DOHH2 (cell line): ENCODE measurements around the gene PGM2L1.

Source experiments
- EZH2phosphoT487 ChIP-seq: fragments of 200-600 bp; sonication (generic); IDR thresholded peaks from 2 replicates; pipeline ENCODE4 v1.6.1; 2017; ENCODE audit warnings: borderline replicate concordance, mild to moderate bottlenecking, antibody characterized with exemption, low read length, moderate library complexity, mixed read lengths
- TF ChIP-seq, protein P1 (sequence below): fragments of 200-600 bp; sonication (generic); IDR thresholded peaks from one replicate; pipeline ENCODE4 v1.5.1; 2014; ENCODE audit warnings: antibody characterized with exemption, mild to moderate bottlenecking, low read depth, low read length; ENCODE audit not compliant: poor library complexity, severe bottlenecking

DNA sequence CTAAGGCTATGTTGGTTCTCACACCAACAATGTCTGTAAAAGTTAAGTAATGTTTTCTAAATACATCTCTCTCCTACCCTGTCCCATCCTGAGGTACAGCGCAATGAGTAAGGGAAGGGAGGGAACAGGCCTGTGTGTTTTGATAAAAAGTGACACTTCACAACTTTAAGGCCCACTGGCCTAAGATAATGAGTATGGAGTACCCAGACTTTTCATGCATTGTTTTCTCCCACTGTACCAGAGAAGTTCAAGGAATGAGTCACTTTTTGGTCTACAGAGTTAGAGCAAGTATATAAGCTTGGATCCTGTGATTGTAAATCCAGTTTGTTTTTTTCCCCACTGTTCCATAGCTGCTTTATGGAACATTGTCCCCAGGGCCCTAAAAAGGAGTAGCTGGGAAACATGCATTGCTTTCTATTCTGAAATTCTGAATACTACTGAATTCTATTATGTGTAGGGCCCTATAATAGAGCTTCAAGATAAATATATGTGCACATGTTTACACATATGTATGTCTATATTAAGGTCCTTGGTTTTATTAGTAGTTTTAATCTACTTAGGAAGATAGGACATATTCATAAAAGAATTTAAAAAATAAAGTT lies 39.3 kb upstream of the PGM2L1 start:
- TF ChIP-seq, protein P1, sequence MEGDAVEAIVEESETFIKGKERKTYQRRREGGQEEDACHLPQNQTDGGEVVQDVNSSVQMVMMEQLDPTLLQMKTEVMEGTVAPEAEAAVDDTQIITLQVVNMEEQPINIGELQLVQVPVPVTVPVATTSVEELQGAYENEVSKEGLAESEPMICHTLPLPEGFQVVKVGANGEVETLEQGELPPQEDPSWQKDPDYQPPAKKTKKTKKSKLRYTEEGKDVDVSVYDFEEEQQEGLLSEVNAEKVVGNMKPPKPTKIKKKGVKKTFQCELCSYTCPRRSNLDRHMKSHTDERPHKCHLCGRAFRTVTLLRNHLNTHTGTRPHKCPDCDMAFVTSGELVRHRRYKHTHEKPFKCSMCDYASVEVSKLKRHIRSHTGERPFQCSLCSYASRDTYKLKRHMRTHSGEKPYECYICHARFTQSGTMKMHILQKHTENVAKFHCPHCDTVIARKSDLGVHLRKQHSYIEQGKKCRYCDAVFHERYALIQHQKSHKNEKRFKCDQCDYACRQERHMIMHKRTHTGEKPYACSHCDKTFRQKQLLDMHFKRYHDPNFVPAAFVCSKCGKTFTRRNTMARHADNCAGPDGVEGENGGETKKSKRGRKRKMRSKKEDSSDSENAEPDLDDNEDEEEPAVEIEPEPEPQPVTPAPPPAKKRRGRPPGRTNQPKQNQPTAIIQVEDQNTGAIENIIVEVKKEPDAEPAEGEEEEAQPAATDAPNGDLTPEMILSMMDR = no peak
- no peak for TF ChIP-seq EZH2phosphoT487
